GM23338 (cell line): ENCODE results near the gene HMOX2. TPM values are rescaled to one million over a fixed set of nuclear protein-coding genes. Genes with fewer than 3 reads are reported as not detected.

Experiments
- ATAC-seq: fragments of 200-7000 bp; cut with Tn5 transposase; 3 replicates; pipeline ENCODE4 v1.9.1; 2020
- DNase-seq: peaks from one replicate; pipeline ENCODE4 v3.0.0-alpha.2; 2015; ENCODE audit warnings: low spot score
- H2AFZ ChIP-seq: fragments of 200-600 bp; sonication (generic); 2 replicates; pipeline ENCODE4 v1.8.0; 2016; ENCODE audit warnings: antibody characterized with exemption, mild to moderate bottlenecking, moderate library complexity
- H3F3A ChIP-seq: fragments of 200-600 bp; sonication (generic); replicated peaks from 2 replicates; pipeline ENCODE4 v1.8.0; 2017; ENCODE audit warnings: antibody characterized with exemption, mixed run types, low read depth
- H3K27ac ChIP-seq: fragments of 200-600 bp; sonication (generic); 2 replicates; pipeline ENCODE4 v1.6.1; 2016; ENCODE audit warnings: low read depth
- H3K27me3 ChIP-seq: fragments of 200-600 bp; sonication (generic); 2 replicates; pipeline ENCODE4 v1.8.0; 2016; ENCODE audit warnings: mild to moderate bottlenecking, mixed run types, moderate library complexity; ENCODE audit not compliant: insufficient read depth
- H3K36me3 ChIP-seq: fragments of 200-600 bp; sonication (generic); 2 replicates; pipeline ENCODE4 v1.8.0; 2016; ENCODE audit warnings: mild to moderate bottlenecking; ENCODE audit not compliant: insufficient read depth
- H3K4me1 ChIP-seq: fragments of 200-600 bp; sonication (generic); 2 replicates; pipeline ENCODE4 v1.8.0; 2016; ENCODE audit warnings: mild to moderate bottlenecking, moderate library complexity; ENCODE audit not compliant: insufficient read depth
- H3K4me2 ChIP-seq: fragments of 200-600 bp; sonication (generic); 2 replicates; pipeline ENCODE4 v1.7.1; 2017; ENCODE audit warnings: mixed run types
- H3K4me3 ChIP-seq: fragments of 200-600 bp; sonication (generic); 2 replicates; pipeline ENCODE4 v1.6.1; 2016; ENCODE audit warnings: mixed run types
- H3K79me2 ChIP-seq: fragments of 200-600 bp; sonication (generic); replicated peaks from 2 replicates; pipeline ENCODE4 v1.8.0; 2017; ENCODE audit warnings: mild to moderate bottlenecking; ENCODE audit not compliant: insufficient read depth
- H3K9me2 ChIP-seq: fragments of 200-600 bp; sonication (generic); 2 replicates; pipeline ENCODE4 v1.8.0; 2017; ENCODE audit not compliant: insufficient read depth
- H4K20me1 ChIP-seq: fragments of 200-600 bp; sonication (generic); replicated peaks from 2 replicates; pipeline ENCODE4 v1.8.0; 2017; ENCODE audit warnings: mild to moderate bottlenecking; ENCODE audit not compliant: insufficient read depth
- H3K27ac Mint-ChIP-seq: 2 replicates; pipeline ENCODE4 v1.8.0; 2020; ENCODE audit warnings: inconsistent platforms, mild to moderate bottlenecking, moderate library complexity, mixed read lengths
- H3K27me3 Mint-ChIP-seq: 3 replicates; pipeline ENCODE4 v1.8.0; 2022; ENCODE audit warnings: low read depth, mild to moderate bottlenecking, moderate library complexity, mixed read lengths, inconsistent platforms; ENCODE audit not compliant: insufficient read depth, poor library complexity
- H3K36me3 Mint-ChIP-seq: 3 replicates; pipeline ENCODE4 v1.8.0; 2021; ENCODE audit warnings: low read depth, mild to moderate bottlenecking, inconsistent platforms, moderate library complexity, mixed read lengths
- H3K4me1 Mint-ChIP-seq: 3 replicates; pipeline ENCODE4 v1.8.0; 2020; ENCODE audit warnings: mild to moderate bottlenecking, inconsistent platforms, mixed read lengths
- H3K4me3 Mint-ChIP-seq: 3 replicates; pipeline ENCODE4 v1.8.0; 2021; ENCODE audit warnings: moderate library complexity, mild to moderate bottlenecking, inconsistent platforms, mixed read lengths
- H3K9me3 Mint-ChIP-seq: 3 replicates; pipeline ENCODE4 v1.8.0; 2020; ENCODE audit warnings: moderate library complexity, mild to moderate bottlenecking, inconsistent platforms, mixed read lengths
- CREB1 ChIP-seq: fragments of 250-450 bp; sonication (Bioruptor Pico); IDR thresholded peaks from 2 replicates; pipeline ENCODE4 v1.5.0; 2020; ENCODE audit warnings: low read depth, mild to moderate bottlenecking, moderate library complexity
- ETS1 ChIP-seq: IDR thresholded peaks from 2 replicates; pipeline ENCODE4 v1.6.1; 2016; ENCODE audit warnings: antibody characterized with exemption
- EZH2 ChIP-seq: fragments of 200-600 bp; sonication (generic); IDR thresholded peaks from one replicate; pipeline ENCODE4 v1.8.0; 2017; ENCODE audit warnings: antibody characterized with exemption, mild to moderate bottlenecking, low read depth; ENCODE audit not compliant: unreplicated experiment
- EZH2phosphoT487 ChIP-seq: fragments of 200-600 bp; sonication (generic); IDR thresholded peaks from one replicate; pipeline ENCODE4 v1.8.1; 2018; ENCODE audit warnings: antibody characterized with exemption; ENCODE audit not compliant: unreplicated experiment
- JUNB ChIP-seq: IDR thresholded peaks from one replicate; pipeline ENCODE4 v1.6.1; 2016; ENCODE audit warnings: antibody characterized with exemption; ENCODE audit not compliant: unreplicated experiment
- NANOG ChIP-seq: IDR thresholded peaks from 2 replicates; pipeline ENCODE4 v1.6.1; 2016; ENCODE audit warnings: antibody characterized with exemption, borderline replicate concordance
- POLR2AphosphoS5 ChIP-seq: IDR thresholded peaks from 2 replicates; pipeline ENCODE4 v1.6.1; 2016; ENCODE audit warnings: antibody characterized with exemption, low read depth
- STAT1 ChIP-seq: IDR thresholded peaks from one replicate; pipeline ENCODE4 v1.6.1; 2016; ENCODE audit warnings: antibody characterized with exemption; ENCODE audit not compliant: unreplicated experiment
- ZNF114 ChIP-seq: fragments of 250-450 bp; sonication (Bioruptor Pico); IDR thresholded peaks from 2 replicates; pipeline ENCODE4 v1.5.0; 2020; ENCODE audit warnings: mild to moderate bottlenecking, moderate library complexity
- ZNF331 ChIP-seq: fragments of 250-450 bp; sonication (Bioruptor Pico); IDR thresholded peaks from 2 replicates; pipeline ENCODE4 v1.5.0; 2020; ENCODE audit warnings: low read depth, mild to moderate bottlenecking, moderate library complexity
- polyA plus RNA-seq: library from polyadenylated mRNA; unstranded; fragments of >200 nt; fragmentation: Nextera tagmentation; extraction: Ambion mirVana; gene quantifications from 2 replicates; pipeline ENCODE4 v1.2.1, GENCODE V29; 2016
- total RNA-seq: library from RNA; depleted of rRNA; stranded (reverse); fragments of >200 nt; shearing (Covaris generic); gene quantifications from 2 replicates; pipeline ENCODE4 v1.2.3, GENCODE V29; 2014
- TF ChIP-seq, protein P1 (sequence below), 2 experiments: fragments of 200-600 bp in 1 of 2; sonication (generic) in 1 of 2; conservative IDR thresholded peaks; 2 replicates each; pipeline versions ENCODE4 v1.5.1 to v1.6.1; 2016 to 2017; ENCODE audit warnings: antibody characterized with exemption in 2 of 2, low read depth in 2 of 2, mild to moderate bottlenecking in 2 of 2, moderate library complexity in 1 of 2
- TF ChIP-seq, protein P2 (sequence below): IDR thresholded peaks from one replicate; pipeline ENCODE4 v1.6.1; 2018; ENCODE audit warnings: antibody characterized with exemption; ENCODE audit not compliant: unreplicated experiment
- TF ChIP-seq, protein P3 (sequence below): fragments of 250-450 bp; sonication (Bioruptor Pico); IDR thresholded peaks from 2 replicates; pipeline ENCODE4 v1.5.0; 2020; ENCODE audit warnings: mild to moderate bottlenecking, moderate library complexity

HMOX2 gene
- total and polyA plus RNA-seq, 2 experiments from 2014 or later, result 33.0 to 38.1 TPM

- peaks cover 44% of the 10 kb centered on the region for H3K79me2 ChIP-seq
- no peak overlapping the region; the same call in 1 of the 2 replicates for H3K27ac ChIP-seq
- DNase-seq (no peak), ATAC-seq (no peak)
- H3F3A ChIP-seq, result 0 out of 2 replicates have a peak, but pooled peaks cover 10% of the 10 kb centered on the region
- no peaks in the 10 kb centered on the region for H3K4me1 ChIP-seq
- H2AFZ ChIP-seq, result no peak overlapping the region
- H3K27me3 ChIP-seq, result no peaks in the 10 kb centered on the region
- H3K9me3 Mint-ChIP-seq, result no peaks in the 10 kb centered on the region
- H3K9me2 ChIP-seq, result no peaks in the 10 kb centered on the region
- no peak overlapping the region for H3K4me3 Mint-ChIP-seq
- H3K4me3 ChIP-seq, result no peak overlapping the region
- no peak overlapping the region for H3K4me2 ChIP-seq
- no peak overlapping the region for H3K27ac Mint-ChIP-seq
- no peaks in the 10 kb centered on the region for H3K27me3 Mint-ChIP-seq
- no peak for TF ChIP-seq CREB1 (CRISPR knock-in tag)
- TF ChIP-seq, protein P1, sequence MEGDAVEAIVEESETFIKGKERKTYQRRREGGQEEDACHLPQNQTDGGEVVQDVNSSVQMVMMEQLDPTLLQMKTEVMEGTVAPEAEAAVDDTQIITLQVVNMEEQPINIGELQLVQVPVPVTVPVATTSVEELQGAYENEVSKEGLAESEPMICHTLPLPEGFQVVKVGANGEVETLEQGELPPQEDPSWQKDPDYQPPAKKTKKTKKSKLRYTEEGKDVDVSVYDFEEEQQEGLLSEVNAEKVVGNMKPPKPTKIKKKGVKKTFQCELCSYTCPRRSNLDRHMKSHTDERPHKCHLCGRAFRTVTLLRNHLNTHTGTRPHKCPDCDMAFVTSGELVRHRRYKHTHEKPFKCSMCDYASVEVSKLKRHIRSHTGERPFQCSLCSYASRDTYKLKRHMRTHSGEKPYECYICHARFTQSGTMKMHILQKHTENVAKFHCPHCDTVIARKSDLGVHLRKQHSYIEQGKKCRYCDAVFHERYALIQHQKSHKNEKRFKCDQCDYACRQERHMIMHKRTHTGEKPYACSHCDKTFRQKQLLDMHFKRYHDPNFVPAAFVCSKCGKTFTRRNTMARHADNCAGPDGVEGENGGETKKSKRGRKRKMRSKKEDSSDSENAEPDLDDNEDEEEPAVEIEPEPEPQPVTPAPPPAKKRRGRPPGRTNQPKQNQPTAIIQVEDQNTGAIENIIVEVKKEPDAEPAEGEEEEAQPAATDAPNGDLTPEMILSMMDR (conservative IDR thresholded peaks at IDR 0.05; ENCODE audit: low read depth in 2 of 2), result no peak
- no peak for TF ChIP-seq ZNF331 (CRISPR knock-in tag)
- no peak for TF ChIP-seq NANOG
- TF ChIP-seq ZNF114 (CRISPR knock-in tag), result no peak
- TF ChIP-seq EZH2, result no peak
- TF ChIP-seq JUNB, result no peak
- no peak for TF ChIP-seq STAT1
- TF ChIP-seq, protein P2, sequence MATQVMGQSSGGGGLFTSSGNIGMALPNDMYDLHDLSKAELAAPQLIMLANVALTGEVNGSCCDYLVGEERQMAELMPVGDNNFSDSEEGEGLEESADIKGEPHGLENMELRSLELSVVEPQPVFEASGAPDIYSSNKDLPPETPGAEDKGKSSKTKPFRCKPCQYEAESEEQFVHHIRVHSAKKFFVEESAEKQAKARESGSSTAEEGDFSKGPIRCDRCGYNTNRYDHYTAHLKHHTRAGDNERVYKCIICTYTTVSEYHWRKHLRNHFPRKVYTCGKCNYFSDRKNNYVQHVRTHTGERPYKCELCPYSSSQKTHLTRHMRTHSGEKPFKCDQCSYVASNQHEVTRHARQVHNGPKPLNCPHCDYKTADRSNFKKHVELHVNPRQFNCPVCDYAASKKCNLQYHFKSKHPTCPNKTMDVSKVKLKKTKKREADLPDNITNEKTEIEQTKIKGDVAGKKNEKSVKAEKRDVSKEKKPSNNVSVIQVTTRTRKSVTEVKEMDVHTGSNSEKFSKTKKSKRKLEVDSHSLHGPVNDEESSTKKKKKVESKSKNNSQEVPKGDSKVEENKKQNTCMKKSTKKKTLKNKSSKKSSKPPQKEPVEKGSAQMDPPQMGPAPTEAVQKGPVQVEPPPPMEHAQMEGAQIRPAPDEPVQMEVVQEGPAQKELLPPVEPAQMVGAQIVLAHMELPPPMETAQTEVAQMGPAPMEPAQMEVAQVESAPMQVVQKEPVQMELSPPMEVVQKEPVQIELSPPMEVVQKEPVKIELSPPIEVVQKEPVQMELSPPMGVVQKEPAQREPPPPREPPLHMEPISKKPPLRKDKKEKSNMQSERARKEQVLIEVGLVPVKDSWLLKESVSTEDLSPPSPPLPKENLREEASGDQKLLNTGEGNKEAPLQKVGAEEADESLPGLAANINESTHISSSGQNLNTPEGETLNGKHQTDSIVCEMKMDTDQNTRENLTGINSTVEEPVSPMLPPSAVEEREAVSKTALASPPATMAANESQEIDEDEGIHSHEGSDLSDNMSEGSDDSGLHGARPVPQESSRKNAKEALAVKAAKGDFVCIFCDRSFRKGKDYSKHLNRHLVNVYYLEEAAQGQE, result no peak
- TF ChIP-seq, protein P3, sequence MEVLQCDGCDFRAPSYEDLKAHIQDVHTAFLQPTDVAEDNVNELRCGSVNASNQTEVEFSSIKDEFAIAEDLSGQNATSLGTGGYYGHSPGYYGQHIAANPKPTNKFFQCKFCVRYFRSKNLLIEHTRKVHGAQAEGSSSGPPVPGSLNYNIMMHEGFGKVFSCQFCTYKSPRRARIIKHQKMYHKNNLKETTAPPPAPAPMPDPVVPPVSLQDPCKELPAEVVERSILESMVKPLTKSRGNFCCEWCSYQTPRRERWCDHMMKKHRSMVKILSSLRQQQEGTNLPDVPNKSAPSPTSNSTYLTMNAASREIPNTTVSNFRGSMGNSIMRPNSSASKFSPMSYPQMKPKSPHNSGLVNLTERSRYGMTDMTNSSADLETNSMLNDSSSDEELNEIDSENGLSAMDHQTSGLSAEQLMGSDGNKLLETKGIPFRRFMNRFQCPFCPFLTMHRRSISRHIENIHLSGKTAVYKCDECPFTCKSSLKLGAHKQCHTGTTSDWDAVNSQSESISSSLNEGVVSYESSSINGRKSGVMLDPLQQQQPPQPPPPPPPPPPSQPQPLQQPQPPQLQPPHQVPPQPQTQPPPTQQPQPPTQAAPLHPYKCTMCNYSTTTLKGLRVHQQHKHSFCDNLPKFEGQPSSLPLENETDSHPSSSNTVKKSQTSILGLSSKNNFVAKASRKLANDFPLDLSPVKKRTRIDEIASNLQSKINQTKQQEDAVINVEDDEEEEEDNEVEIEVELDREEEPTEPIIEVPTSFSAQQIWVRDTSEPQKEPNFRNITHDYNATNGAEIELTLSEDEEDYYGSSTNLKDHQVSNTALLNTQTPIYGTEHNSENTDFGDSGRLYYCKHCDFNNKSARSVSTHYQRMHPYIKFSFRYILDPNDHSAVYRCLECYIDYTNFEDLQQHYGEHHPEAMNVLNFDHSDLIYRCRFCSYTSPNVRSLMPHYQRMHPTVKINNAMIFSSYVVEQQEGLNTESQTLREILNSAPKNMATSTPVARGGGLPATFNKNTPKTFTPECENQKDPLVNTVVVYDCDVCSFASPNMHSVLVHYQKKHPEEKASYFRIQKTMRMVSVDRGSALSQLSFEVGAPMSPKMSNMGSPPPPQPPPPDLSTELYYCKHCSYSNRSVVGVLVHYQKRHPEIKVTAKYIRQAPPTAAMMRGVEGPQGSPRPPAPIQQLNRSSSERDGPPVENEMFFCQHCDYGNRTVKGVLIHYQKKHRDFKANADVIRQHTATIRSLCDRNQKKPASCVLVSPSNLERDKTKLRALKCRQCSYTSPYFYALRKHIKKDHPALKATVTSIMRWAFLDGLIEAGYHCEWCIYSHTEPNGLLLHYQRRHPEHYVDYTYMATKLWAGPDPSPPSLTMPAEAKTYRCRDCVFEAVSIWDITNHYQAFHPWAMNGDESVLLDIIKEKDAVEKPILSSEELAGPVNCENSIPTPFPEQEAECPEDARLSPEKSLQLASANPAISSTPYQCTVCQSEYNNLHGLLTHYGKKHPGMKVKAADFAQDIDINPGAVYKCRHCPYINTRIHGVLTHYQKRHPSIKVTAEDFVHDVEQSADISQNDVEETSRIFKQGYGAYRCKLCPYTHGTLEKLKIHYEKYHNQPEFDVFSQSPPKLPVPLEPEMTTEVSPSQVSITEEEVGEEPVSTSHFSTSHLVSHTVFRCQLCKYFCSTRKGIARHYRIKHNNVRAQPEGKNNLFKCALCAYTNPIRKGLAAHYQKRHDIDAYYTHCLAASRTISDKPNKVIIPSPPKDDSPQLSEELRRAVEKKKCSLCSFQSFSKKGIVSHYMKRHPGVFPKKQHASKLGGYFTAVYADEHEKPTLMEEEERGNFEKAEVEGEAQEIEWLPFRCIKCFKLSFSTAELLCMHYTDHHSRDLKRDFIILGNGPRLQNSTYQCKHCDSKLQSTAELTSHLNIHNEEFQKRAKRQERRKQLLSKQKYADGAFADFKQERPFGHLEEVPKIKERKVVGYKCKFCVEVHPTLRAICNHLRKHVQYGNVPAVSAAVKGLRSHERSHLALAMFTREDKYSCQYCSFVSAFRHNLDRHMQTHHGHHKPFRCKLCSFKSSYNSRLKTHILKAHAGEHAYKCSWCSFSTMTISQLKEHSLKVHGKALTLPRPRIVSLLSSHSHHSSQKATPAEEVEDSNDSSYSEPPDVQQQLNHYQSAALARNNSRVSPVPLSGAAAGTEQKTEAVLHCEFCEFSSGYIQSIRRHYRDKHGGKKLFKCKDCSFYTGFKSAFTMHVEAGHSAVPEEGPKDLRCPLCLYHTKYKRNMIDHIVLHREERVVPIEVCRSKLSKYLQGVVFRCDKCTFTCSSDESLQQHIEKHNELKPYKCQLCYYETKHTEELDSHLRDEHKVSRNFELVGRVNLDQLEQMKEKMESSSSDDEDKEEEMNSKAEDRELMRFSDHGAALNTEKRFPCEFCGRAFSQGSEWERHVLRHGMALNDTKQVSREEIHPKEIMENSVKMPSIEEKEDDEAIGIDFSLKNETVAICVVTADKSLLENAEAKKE, result no peak
- TF ChIP-seq EZH2phosphoT487, result no peak
- no peak for TF ChIP-seq POLR2AphosphoS5
- TF ChIP-seq ETS1, result no peak
- no peaks in the 10 kb centered on the region; the same call in none of the 2 replicates for H4K20me1 ChIP-seq
- H3K4me1 Mint-ChIP-seq, result peaks cover 5% of the 10 kb centered on the region
- peaks cover 7% of the 10 kb centered on the region; the same call in 2 of the 3 replicates for H3K36me3 Mint-ChIP-seq
- H3K36me3 ChIP-seq, result no peaks in the 10 kb centered on the region
Observed at GRCh38 chr16:4481526-4481925, 5.3 kb downstream of the HMOX2 start.
